Measurements from ENCODE around the gene RASSF8.

The RASSF8 gene

DNA sequence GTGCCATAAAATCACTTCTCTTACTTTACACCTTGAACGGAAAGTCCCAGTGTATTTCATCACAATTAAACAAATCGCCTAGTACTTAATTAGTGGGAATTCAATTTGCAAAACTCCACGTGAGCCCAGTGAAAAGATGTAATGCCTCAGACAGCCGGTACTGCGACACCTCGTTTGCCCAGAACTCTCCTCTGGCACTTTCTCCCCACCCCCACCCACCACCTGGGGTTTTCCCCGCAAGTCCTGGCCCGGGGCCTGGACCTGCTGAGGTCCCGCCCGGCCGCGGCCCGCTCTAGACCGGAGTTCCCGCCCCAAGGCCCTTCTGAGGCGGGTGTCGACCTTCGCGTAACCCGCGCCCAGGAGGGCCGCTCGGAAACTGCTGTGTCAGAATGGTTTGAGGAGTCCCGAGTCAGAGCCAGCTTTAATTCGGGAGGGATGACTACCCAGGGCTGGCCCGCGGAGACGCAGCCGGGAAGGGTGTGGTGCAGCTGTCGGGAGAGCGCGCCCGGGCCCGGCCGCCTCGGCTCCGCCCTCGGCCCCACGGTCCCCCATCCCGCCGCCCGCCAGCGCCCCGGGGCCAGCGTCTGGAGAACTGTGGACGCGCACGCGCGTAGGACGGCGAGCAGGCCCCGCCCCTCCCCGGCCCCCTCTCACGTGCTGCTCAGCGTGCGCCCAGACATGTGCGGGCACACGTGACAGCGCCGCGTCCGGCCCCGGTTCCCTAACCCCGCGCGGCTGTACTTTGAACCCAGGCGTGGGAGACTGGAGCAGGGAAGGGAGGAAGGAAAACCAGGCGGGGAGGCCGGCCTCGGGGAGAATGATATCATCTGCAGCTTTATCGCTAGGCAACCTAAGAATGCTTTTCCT lies 155.6 kb downstream of the RASSF8 start:
- no peak for DNase-seq

DNA sequence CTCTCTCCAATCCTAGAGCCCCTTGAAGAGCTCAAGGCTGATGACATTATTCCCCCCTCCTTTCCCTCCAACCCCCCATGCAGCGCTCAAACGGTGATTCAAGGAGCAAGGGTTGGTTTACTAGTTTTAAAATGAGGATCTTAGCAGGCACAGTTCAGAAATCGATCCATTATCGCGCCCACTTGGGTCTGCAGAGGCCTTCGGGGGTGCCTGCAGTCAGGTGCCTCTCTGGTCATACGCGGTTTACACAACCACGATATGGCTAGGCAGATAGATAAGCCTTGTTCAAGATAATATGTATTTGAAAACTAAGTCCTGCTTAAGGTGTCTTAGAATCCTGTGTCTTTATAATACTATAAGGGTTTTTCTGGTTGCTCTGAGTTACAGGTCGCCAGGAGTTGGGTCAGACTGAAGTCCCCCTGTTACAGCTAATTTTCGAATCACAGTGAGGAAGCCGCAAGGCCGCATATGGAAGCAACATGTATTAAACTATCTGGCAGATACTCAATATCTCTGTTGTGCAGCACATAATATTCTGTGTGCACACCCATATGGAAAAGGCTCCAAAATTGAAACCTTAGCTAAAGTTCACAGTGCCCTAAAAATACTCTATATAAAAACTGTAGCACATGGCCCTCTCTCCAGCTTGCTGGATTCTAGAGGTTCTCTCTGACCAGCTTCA lies 156.4 kb downstream of the RASSF8 start:
- DNase-seq = no peak

DNA sequence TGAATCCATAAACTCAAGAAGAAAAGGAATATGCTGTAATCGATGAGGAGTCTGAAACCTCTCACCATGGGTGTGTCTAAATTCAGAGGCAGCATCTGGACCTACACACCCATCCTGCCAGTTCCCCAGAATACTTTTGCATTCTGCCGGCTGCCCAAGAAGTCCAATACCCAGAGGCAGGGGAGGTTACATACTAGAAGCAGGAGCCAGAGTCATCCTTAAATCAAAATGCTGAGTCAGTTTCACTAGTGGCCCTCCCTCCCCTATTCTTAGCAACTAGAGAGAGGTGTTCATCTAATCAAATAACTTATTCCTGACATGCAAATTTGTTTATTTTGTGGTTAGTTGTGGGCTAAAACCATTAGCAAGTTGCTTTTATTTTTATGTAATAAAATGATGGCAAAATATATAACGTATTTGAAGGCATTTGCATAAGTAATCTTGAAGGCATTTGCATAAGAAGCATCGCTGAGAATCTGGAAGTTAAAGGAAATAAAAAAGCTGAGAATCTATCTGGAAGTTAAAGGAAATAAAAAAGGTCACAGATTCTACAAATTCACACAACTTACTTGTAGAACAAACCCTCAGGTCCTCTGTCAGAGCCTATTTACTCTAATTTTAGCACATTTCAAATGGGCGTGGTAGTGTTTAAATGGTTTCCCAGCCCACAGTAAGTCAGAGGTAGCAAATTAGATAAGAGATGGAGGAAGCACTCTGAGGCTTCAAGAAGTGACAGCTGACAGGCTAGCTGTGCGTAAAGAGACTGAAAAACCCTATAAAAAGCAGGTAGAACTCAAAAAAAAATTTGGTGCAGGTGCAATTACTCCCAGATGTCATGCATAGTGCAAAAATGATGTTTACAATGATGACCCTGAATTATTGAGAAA lies 158.6 kb downstream of the RASSF8 start:
- no peak for DNase-seq

DNA sequence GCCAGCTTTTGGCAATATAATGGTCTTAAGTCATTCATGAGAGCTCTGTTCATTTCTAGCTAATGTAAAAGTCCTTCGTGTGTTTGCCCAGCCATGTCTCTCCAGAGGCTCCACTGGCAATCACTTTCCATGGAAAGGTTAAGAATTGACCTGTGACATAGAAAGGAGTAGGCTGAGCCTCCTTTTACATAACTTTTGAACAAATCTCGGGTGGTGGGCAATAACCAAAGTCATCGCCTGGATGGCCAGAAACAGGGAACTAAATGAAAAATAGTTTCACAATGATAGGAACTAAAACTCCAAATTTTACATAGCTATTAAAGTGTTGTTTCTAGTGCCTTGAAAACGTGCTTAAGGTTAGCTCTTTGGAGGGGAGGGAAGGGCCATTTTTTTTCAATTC lies 159.8 kb downstream of the RASSF8 start:
- DNase-seq = no peak

DNA sequence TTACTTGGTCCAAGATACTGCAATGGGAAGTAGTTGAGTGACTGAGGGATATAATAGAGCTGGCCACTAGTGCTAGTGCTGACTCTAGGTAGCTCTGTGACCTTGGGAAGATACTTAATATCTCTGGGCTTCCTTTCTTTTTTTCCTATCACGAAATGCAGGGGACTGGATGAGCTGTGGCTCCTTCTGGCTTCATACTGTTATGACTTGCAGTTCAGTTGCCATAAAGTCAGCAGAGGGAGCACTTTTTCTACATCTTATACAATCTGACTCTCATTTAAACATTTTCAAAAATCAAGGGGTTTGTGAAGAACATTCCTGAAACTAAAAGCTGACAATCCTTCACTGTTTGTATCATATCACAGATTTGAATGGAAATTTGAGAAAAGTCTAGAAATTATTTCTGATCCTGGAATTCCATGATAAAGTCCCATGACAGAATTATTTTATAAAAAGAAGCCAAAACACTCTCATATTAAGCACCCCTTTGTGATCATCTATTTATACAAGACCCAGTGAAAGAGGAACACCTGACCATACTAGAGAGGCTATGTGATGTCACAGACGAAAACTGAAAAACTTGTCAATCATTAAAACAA lies 161.0 kb downstream of the RASSF8 start:
- no peak for DNase-seq

DNA sequence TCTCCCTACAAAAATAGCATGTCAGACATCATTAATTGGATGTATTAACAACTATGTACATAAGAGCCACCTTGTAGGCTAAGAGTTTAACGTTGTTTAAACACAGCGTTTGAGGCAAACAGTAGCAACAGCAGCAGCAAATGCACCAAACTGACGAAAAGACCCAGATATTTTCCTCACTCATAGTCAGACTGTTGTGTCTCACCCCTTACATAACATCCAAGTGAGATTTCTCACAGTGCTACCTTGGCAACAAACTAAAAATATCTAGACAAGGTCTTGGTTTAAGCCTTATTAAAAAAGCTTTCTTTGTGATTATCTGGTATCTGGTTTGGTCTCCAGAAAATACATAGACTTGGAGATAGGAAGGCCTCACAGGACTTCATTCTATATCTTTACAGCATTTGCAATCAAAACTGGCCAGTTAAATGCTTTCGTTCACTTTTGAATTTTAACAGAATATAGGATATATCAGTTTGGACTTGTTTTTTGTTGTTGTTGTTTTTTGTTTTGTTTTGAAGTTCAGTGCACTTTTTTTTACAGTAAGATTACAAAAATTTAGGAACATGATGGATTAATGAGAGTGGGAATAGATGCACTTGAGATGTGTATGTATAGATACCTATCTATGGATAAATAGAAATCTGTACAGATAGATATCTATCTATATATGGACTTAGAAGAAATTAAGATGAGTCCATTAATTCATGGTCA lies 162.2 kb downstream of the RASSF8 start:
- no peak for DNase-seq

DNA sequence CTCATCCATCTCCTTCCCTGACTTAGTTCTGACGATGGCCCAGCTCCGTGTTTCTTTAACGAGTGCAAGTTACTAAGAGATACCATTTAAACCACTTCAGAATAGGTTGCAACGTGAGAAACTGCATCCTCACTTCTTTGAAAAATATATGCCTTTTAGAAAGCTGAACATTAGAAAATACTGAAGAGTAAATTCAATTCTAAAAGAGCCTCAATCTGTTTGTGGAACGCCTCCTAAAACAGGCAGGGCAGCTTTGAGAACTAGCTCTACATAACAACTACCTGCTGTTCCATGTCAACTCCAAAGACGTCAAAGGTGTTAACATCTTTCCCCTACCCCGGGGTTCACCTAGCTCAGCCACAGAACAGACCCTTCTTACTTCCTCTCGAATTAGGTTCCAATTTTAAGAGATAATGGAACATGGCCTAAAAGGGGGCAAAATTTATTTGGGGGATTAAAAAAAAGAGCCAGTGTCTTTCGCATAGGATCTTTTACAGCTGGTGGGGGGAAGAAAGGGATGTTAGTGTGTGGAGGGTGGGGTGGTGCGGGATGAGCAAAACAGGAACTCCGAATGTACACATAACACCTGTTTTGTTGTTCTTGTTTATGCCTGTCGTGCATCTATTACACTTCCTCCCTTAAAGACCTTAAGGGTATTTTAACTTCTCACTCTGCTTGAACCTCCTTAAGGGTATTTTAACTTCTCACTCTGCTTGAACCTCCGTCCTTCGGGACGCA lies 163.0 kb downstream of the RASSF8 start:
- no peak for DNase-seq

DNA sequence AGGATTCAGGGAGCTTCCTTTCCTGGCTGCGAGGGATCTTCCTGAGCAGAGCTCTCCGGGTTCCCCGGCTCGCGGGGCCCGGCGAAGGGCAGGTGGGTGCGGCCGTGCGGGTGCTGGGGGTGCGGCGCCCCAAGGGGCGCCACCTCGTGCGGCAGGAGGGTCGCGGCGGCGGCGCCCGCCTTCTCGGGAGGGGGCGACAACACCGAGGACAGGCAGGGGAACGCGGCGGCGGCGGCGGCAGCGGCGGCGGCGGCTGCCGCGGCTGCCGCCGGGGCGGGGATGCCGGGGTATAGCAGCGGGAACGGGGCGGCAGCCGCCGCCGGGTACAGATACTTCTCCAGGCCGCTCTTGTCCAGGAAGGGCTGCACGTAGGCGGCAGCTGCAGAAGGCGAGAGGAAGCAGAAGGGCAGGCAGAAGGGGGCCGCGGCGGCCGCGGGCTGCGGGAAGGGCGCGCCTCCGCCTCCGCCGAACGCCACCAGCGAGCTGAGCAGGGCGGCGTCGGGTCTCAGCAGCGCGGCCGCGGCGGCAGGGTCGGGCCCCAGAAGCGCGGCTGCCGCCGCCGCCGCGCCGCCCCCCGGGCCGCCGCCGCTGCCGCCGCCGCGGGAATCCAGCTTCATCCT lies 163.7 kb downstream of the RASSF8 start:
- no peak for DNase-seq

DNA sequence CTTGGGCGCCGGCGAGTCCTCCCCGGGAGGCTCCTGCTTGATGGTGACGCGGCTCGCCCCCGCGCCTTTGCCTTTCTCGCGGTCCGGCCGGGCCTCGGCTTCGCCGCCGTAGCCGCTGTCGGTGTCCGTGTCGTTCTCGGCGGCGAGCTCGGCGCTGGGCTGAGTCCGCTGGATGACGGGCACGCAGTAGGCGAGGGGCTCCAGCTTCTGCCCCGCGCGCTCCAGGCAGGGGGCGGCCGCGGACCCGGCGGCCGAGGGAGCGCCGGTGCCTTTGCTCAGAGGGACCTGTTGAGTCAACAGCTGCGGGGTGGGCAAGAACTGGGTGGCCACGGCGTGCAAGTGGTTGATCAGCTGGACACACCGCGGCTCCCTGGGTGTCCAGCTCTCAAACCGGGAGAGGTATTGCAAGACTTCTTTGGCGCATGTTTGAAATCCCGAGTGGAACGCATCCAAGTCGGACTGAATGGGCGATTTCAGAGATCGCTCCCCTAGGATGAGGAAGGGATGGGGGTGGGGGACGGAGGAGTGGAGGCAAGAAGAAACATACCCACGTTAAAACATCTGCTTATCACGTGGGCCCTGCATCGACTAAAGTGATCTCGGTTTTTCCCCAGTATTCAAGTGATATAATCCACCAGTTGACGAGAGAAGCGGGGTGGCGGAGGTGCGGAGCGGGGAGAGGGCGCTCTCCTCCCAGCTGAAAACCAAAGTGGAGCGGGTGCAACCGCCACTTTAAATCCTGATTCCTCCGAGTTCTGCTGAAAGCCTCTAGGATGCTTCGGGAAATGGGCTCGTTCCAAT lies 164.4 kb downstream of the RASSF8 start:
- no peak for DNase-seq

DNA sequence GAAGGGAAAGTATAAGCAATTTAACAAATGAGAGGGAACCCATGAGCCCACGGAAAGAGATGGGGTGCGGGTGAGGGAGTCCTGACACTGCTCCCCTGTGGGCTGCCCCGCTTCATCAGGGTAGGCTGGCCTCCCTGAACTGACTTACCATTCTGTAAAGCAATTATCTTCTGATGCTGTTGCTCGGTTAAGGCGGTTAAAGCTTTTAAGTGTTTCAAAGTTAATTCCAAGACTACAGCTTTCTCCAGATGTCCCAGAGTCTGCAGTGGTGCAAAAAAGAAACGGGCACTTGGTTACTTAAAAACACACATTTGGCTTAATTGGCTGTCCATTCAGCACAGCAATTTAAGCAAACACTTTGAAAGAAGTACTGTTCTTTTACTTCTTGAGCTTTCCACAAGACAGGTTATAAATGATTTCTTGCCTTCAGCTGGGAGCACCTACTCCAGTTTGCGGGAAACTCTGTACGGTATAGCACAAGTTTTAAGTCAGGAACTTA lies 165.0 kb downstream of the RASSF8 start:
- DNase-seq = no peak

DNA sequence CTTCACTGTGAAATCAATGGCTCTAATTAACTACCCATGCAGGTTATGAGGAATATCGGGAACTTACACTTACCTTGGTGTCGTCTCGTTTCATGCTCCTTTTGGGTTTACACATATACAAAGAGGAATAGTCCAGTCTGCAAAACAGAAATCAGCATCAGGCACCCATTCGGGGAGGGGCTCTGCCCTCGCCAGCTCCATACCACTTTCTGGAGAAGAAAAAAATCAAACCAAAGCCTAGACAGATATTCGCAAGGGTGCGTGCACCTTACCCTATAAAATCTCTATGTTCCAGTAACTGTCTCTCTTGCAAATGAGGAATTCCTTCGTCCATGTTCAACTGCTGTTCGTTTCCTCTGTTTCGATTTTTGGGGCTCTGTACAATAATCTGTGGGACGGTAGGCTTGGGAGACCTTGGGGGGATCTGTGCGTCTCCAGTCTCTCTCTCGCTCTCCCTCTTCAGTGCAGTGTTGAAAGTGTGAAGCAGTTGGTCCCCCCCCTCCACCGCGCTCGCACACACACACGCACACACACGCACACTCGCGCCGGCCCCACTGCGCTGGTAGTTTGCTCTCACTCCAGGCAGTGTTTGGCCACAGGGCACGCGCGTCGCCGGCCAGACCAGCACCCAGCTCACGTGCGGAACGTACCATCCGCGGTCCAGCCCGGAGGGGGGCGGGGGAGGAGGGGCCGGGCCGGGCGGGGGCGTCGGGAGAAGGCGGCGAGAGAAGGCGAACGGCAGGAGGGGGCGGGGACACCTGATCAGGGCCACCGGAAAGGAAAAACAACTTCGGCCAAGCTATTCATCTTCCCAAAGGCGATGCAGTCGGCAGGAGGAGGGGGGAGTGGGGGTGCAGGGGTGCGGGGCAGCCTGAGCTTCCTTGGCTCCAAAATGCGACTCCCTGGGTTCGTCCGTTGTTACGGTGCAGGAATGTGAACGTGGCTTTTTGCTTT lies 166.2 kb downstream of the RASSF8 start, which contains the start of gene BHLHE41:
Gene BHLHE41, minus strand, starts transcription at position 592 of the 954 bp plus-strand sequence. Its CDS starts 258 bp downstream, at position 334.
- no peak for DNase-seq

DNA sequence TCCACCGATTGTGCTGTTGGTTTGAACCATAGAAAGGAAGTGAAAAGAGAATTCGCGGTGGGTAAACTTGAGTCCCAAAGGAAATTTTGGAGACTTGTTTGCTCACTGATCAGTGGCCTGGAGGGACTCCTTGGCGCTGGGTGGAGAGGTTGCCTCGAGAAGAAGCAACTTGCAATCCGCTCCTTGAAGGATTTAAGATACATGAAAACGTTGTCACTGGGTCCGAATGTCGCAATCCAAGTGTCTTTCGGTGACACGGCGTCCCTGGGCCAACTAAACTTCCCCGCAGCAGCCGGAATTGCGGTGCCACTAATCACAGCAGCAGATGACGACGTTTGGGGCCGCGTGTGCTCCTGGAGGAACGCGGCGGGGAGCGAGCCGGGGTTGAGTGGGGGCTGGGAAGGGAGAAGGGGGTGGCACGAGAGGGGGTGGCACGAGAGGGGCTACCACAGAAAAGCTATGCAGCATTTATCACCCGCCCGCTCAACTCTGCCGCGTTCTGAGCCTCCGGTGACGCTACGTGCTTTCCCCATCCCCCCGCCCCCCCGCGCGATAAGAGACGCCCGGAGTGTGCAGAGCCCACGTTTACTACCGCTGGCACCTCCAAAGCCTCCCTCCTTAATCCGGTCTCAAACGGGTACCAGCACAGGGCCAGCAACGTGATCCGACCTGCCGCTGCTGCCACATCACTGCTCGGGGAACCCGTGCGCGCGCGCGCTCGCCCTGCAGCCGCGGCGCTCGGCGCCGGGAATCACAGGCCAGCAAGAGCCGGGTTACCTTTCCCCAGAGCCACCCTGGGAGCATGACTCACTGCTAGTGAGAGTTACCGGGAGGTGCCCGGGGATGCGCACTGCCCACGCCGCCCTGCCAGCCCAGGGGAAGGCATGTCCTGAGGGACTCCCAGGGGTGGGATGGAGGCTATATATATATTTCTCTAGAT lies 167.2 kb downstream of the RASSF8 start:
- no peak for DNase-seq

DNA sequence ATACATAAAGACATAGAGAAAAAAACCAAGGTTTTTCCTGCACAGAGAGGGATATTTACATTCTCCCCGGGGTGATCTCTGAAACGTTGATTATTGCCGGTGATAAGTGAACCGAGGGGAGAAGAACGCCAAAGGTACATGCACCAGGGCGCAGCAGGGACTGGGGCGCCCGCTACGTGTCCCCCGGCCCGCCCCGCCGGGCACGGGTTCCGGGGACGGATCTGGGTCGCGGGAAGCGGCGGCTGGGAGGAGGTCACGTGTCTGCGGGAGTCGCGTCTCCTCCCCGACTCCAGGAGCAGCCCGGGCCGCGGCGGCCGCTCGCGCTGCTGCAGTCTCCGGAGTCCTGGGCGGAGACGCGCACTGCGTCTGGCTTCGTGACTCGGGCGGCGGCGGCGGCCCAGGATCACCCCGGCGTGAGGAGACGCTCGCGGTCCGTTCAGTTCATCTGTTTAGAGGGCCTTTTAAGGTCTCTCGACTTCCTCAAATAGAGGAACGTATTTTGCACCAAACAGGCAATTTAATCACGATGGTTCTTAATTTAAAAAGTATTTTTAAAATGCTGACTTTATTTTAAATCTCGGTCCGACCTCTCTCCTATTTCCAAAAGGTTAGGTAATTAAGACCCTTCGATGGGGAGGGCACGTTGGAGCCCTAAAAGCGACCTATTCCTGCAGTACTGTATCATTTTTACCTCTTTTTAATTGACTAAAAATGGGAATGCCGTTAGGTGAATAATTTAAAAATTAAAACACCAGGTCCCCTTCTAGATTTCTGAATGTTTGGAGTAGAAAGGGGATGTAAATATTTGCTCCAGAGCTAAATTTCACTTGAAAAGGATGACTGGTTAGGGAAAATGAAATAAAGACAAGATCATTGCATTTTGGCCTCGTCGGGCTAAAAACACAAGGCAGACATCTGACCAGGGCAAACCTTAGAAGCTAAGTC lies 168.1 kb downstream of the RASSF8 start:
- DNase-seq = no peak

DNA sequence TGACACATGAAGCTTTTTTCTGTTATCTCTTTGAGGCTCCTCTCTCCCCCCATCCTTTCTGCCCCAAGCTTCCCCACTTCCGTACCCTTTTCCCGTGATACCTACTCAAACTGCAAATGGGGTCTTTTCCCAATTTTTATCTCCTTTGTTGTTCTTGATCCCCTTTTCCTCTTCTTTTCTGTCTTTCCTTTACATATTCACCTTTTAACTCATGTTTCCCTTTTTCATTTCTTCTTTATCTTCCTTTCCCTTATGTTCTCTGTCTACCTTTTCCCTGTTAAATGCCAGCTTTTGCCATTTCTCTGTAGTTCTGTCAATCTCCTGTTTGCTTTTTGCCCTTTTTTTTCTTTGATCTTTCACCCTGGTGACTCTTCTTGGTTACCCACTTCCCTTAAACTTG lies 168.9 kb downstream of the RASSF8 start:
- DNase-seq = no peak

DNA sequence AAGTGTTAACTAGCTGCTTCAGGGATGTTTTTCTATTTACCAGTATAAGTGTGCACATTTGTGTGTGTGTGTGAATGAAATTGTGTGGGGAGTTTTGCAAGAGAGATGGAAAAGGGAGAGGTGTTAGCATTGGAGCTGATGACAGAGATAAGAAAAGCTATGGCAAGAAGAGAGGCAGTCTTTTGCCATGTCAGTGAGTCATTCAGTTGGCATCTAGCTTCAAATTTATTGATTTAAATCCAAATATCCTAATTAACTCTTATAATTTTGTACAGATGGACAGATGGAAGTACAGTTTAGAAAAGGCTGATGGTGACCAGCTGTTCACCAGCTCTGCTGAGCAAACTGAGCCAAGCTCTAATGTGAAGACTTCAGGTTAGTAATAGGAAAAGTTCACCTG lies 169.7 kb downstream of the RASSF8 start:
- DNase-seq = no peak

All from NCI-H1694 treated with DMSO at 0.1 percent for 48 hours (cell line).